Sigmoid colon (tissue), 4 donors: Measurements from ENCODE around the gene DOCK3.

Experiments used
- EP300 ChIP-seq, 4 donors: sonication (generic); formaldehyde crosslinking; IDR thresholded peaks; one replicate each; pipeline ENCODE4 v1.6.1; 2017; ENCODE audit warnings: antibody characterized with exemption in 4 of 4
- POLR2AphosphoS5 ChIP-seq, 4 donors: sonication (generic); formaldehyde crosslinking; IDR thresholded peaks; one replicate each; pipeline ENCODE4 v1.6.1; 2017; ENCODE audit warnings: antibody characterized with exemption in 4 of 4

- no peak for TF ChIP-seq POLR2AphosphoS5 (IDR thresholded peaks at IDR 0.05)
- TF ChIP-seq EP300 (IDR thresholded peaks at IDR 0.05): no peak
Measured at GRCh38 chr3:50626401-50626800, 48.3 kb upstream of the DOCK3 start.
